Endometrium (tissue), 2 donors: ENCODE results near the gene SH3RF3.
"Not testable (repeated sequence)": the region's sequence is repeated elsewhere in the genome, so short reads cannot be mapped to it uniquely, and the experiment has no call there.

Source experiments
- FAIRE-seq: peaks from 2 replicates; lab custom pipeline; 2012; peaks lifted over from hg19 to GRCh38; lab: Jason Lieb, UNC
- donor health status: control.
- donor health status: control.

The SH3RF3 gene

GRCh38 chr2:109220860-109221259 is 91.9 kb downstream of the SH3RF3 start:
- FAIRE-seq = no peak

- FAIRE-seq = not testable (repeated sequence)
Measured at GRCh38 chr2:109221316-109221715, 92.3 kb downstream of the SH3RF3 start.

GRCh38 chr2:109222422-109222821 is 93.4 kb downstream of the SH3RF3 start:
- no peak for FAIRE-seq

GRCh38 chr2:109222825-109223471 is 93.9 kb downstream of the SH3RF3 start:
- no peak for FAIRE-seq

GRCh38 chr2:109223490-109223889 is 94.5 kb downstream of the SH3RF3 start:
- FAIRE-seq = no peak

GRCh38 chr2:109224341-109224740 is 95.3 kb downstream of the SH3RF3 start:
- not testable (repeated sequence) for FAIRE-seq

GRCh38 chr2:109225170-109225782 is 96.3 kb downstream of the SH3RF3 start:
- FAIRE-seq = no peak

GRCh38 chr2:109226128-109226527 is 97.1 kb downstream of the SH3RF3 start:
- no peak for FAIRE-seq

- no peak for FAIRE-seq
Measured at GRCh38 chr2:109226622-109227021, 97.6 kb downstream of the SH3RF3 start.

- FAIRE-seq = no peak
Measured at GRCh38 chr2:109229094-109229675, 100.2 kb downstream of the SH3RF3 start.

GRCh38 chr2:109230941-109231420 is 102.0 kb downstream of the SH3RF3 start:
- FAIRE-seq = no peak

GRCh38 chr2:109231428-109231827 is 102.4 kb downstream of the SH3RF3 start:
- FAIRE-seq = no peak

- no peak for FAIRE-seq
Measured at GRCh38 chr2:109231996-109232705, 103.1 kb downstream of the SH3RF3 start.

GRCh38 chr2:109232909-109233308 is 103.9 kb downstream of the SH3RF3 start:
- FAIRE-seq = no peak

- no peak for FAIRE-seq
Measured at GRCh38 chr2:109233643-109234042, 104.6 kb downstream of the SH3RF3 start.

- no peak for FAIRE-seq
Measured at GRCh38 chr2:109234355-109234754, 105.3 kb downstream of the SH3RF3 start.

- FAIRE-seq = no peak
Measured at GRCh38 chr2:109236147-109236546, 107.1 kb downstream of the SH3RF3 start.

GRCh38 chr2:109237792-109238191 is 108.8 kb downstream of the SH3RF3 start:
- FAIRE-seq = no peak

- FAIRE-seq = no peak
Measured at GRCh38 chr2:109238580-109238979, 109.6 kb downstream of the SH3RF3 start.

- FAIRE-seq = no peak
Measured at GRCh38 chr2:109239720-109240119, 110.7 kb downstream of the SH3RF3 start.

- FAIRE-seq = no peak
Measured at GRCh38 chr2:109242210-109242653, 113.2 kb downstream of the SH3RF3 start.

- no peak for FAIRE-seq
Measured at GRCh38 chr2:109242654-109243331, 113.8 kb downstream of the SH3RF3 start.
